GM12878 (cell line): ENCODE results near the gene SELENOV. TPM values are rescaled to one million over a fixed set of nuclear protein-coding genes. Genes with fewer than 3 reads are reported as not detected.

Experiments used
- ATAC-seq: fragments of 200-7000 bp; cut with Tn5 transposase; 3 replicates; pipeline ENCODE4 v1.9.1; 2020; ENCODE audit warnings: mild to moderate bottlenecking, moderate library complexity
- BruUV-seq: library from RNA; stranded (reverse); fragments of 400-500 nt; replicated peaks from 2 replicates; lab custom pipeline; 2021; lab: Mats Ljungman, UMichigan
- CTCF ChIA-PET: fragments of 300-600 bp; sonication (Branson Sonifier 250); formaldehyde crosslinking; extraction: SDS; loops from one replicate; lab custom pipeline; 2021; ENCODE audit warnings: inconsistent platforms; lab: Yijun Ruan, JAX
- POLR2A ChIA-PET: fragments of 350-600 bp; formaldehyde crosslinking; extraction: SDS; loops from one replicate; lab custom pipeline; 2021; ENCODE audit warnings: inconsistent platforms; lab: Charles Lee
- RAD21 ChIA-PET: fragments of 300-600 bp; sonication (Branson Sonifier 250); formaldehyde crosslinking; loops from one replicate; lab custom pipeline; 2023; ENCODE audit warnings: antibody characterized with exemption; ENCODE audit not compliant: unreplicated experiment; lab: Charles Lee
- SMC1A ChIA-PET: fragments of 300-600 bp; sonication (Branson Sonifier 250); formaldehyde crosslinking; loops from one replicate; lab custom pipeline; 2023; ENCODE audit not compliant: unreplicated experiment, uncharacterized antibody; lab: Charles Lee
- DNase-seq: peaks from one replicate; pipeline ENCODE4 v3.0.0-alpha.2; 2011; ENCODE audit warnings: low read depth, low spot score
- FAIRE-seq: peaks from 3 replicates; lab custom pipeline; 2011; peaks lifted over from hg19 to GRCh38; lab: Jason Lieb, UNC
- H2AFZ ChIP-seq: 2 replicates; pipeline ENCODE4 v1.6.0; 2011; ENCODE audit warnings: low read depth, low read length, control low read depth; ENCODE audit not compliant: control insufficient read depth
- H3K27ac ChIP-seq: 2 replicates; pipeline ENCODE4 v1.5.1; 2011; ENCODE audit warnings: control low read depth; ENCODE audit not compliant: control insufficient read depth, insufficient read depth
- H3K27me3 ChIP-seq, 2 experiments: replicated peaks in 1 of 2; 2 replicates each; pipeline versions ENCODE4 v1.6.0 to v1.6.1; 2011; ENCODE audit warnings: low read length in 1 of 2; ENCODE audit not compliant: control insufficient read depth in 2 of 2, insufficient read depth in 2 of 2
- H3K36me3 ChIP-seq, 2 experiments: 2 replicates each; pipeline ENCODE4 v1.5.1; 2011; ENCODE audit warnings: low read length in 1 of 2; ENCODE audit not compliant: control insufficient read depth in 2 of 2, insufficient read depth in 2 of 2
- H3K4me1 ChIP-seq: 2 replicates; pipeline ENCODE4 v1.6.1; 2011; ENCODE audit warnings: mild to moderate bottlenecking, low read length, moderate library complexity, mixed read lengths; ENCODE audit not compliant: control insufficient read depth, insufficient read depth
- H3K4me2 ChIP-seq: 2 replicates; pipeline ENCODE4 v1.6.0; 2011; ENCODE audit warnings: control low read depth; ENCODE audit not compliant: control insufficient read depth, insufficient read depth
- H3K4me3 ChIP-seq: fragments of 200-600 bp; sonication (generic); 2 replicates; pipeline ENCODE4 v1.5.1; 2016
- H3K79me2 ChIP-seq: 2 replicates; pipeline ENCODE4 v1.6.0; 2011; ENCODE audit warnings: low read length; ENCODE audit not compliant: control insufficient read depth, insufficient read depth
- H3K9ac ChIP-seq: 2 replicates; pipeline ENCODE4 v1.8.0; 2011; ENCODE audit warnings: low read length, control low read depth, mixed read lengths; ENCODE audit not compliant: control insufficient read depth, insufficient read depth
- H3K9me3 ChIP-seq: replicated peaks from 3 replicates; pipeline ENCODE4 v1.5.1; 2011; ENCODE audit warnings: mild to moderate bottlenecking, low read length; ENCODE audit not compliant: control insufficient read depth, insufficient read depth
- H4K20me1 ChIP-seq: 2 replicates; pipeline ENCODE4 v1.6.0; 2011; ENCODE audit not compliant: control insufficient read depth, insufficient read depth
- ATF7 ChIP-seq: fragments of 450-650 bp; IDR thresholded peaks from 2 replicates; pipeline ENCODE4 v1.6.1; 2016; ENCODE audit warnings: low read depth, mild to moderate bottlenecking
- BHLHE40 ChIP-seq, 2 experiments: fragments of 450-650 bp in 1 of 2; IDR thresholded peaks; 2 replicates each; pipeline ENCODE4 v1.6.1; 2011 to 2017; ENCODE audit warnings: low read depth in 2 of 2, borderline replicate concordance in 1 of 2, improper control_type of control experiment in 1 of 2, low read length in 1 of 2, mild to moderate bottlenecking in 1 of 2
- CREB1 ChIP-seq: IDR thresholded peaks from 2 replicates; pipeline ENCODE4 v1.6.1; 2012; ENCODE audit warnings: low read depth, mild to moderate bottlenecking, inconsistent platforms
- CREM ChIP-seq: IDR thresholded peaks from 2 replicates; pipeline ENCODE4 v1.6.1; 2014; ENCODE audit warnings: antibody characterized with exemption, low read depth
- CTCF ChIP-seq, 3 experiments: IDR thresholded peaks in 2 of 3; conservative IDR thresholded peaks in 1 of 3; 2 replicates each; pipeline ENCODE4 v1.5.1; 2011; ENCODE audit warnings: low read depth in 3 of 3, low read length in 3 of 3, mild to moderate bottlenecking in 3 of 3, control low read depth in 2 of 3, moderate library complexity in 2 of 3, inconsistent platforms in 1 of 3, mixed read lengths in 1 of 3; ENCODE audit not compliant: control insufficient read depth in 2 of 3, insufficient read depth in 1 of 3; ENCODE audit errors: extremely low read depth in 1 of 3
- E2F4 ChIP-seq: IDR thresholded peaks from 2 replicates; pipeline ENCODE4 v1.6.1; 2012; ENCODE audit warnings: low read depth, low read length, improper control_type of control experiment
- EZH2 ChIP-seq: IDR thresholded peaks from 2 replicates; pipeline ENCODE4 v1.6.1; 2012; ENCODE audit warnings: low read depth, mild to moderate bottlenecking, control low read depth, inconsistent platforms, low read length, borderline replicate concordance; ENCODE audit not compliant: control insufficient read depth
- FOXM1 ChIP-seq: IDR thresholded peaks from 2 replicates; pipeline ENCODE4 v1.6.1; 2012; ENCODE audit warnings: low read depth, mild to moderate bottlenecking, inconsistent platforms, low read length, moderate library complexity
- IKZF1 ChIP-seq: fragments of 450-650 bp; conservative IDR thresholded peaks from 2 replicates; pipeline ENCODE4 v1.6.1; 2017; ENCODE audit warnings: antibody characterized with exemption, mild to moderate bottlenecking
- IKZF2 ChIP-seq, 2 experiments: fragments of 450-650 bp; IDR thresholded peaks; 2 replicates each; pipeline ENCODE4 v1.6.1; 2017; ENCODE audit warnings: mild to moderate bottlenecking in 2 of 2, moderate library complexity in 2 of 2
- KDM1A ChIP-seq: fragments of 200-600 bp; sonication (generic); IDR thresholded peaks from 2 replicates; pipeline ENCODE4 v1.6.1; 2016; ENCODE audit warnings: borderline replicate concordance
- MEF2B ChIP-seq: fragments of 450-650 bp; IDR thresholded peaks from 2 replicates; pipeline ENCODE4 v1.6.1; 2018; ENCODE audit warnings: mild to moderate bottlenecking, moderate library complexity; ENCODE audit not compliant: partially characterized antibody, poor library complexity, severe bottlenecking
- MYB ChIP-seq: fragments of 150-350 bp; IDR thresholded peaks from 2 replicates; pipeline ENCODE4 v1.6.1; 2014; ENCODE audit warnings: mild to moderate bottlenecking, low read depth, low read length, borderline replicate concordance
- NR2F1 ChIP-seq: fragments of 450-650 bp; conservative IDR thresholded peaks from 2 replicates; pipeline ENCODE4 v1.6.1; 2017; ENCODE audit warnings: mild to moderate bottlenecking
- PAX8 ChIP-seq: fragments of 450-650 bp; IDR thresholded peaks from 2 replicates; pipeline ENCODE4 v1.6.1; 2017; ENCODE audit warnings: mild to moderate bottlenecking, moderate library complexity
- POLR2A ChIP-seq: IDR thresholded peaks from 2 replicates; pipeline ENCODE4 v1.6.1; 2011; ENCODE audit warnings: low read depth, mild to moderate bottlenecking, low read length
- RCOR1 ChIP-seq: conservative IDR thresholded peaks from 2 replicates; pipeline ENCODE4 v1.6.1; 2012; ENCODE audit warnings: low read depth, low read length, improper control_type of control experiment
- TCF12 ChIP-seq: IDR thresholded peaks from 2 replicates; pipeline ENCODE4 v1.6.1; 2011; ENCODE audit warnings: low read depth, mild to moderate bottlenecking, low read length
- WRNIP1 ChIP-seq: IDR thresholded peaks from 2 replicates; pipeline ENCODE4 v1.6.1; 2011; ENCODE audit warnings: low read depth, low read length, improper control_type of control experiment, borderline replicate concordance
- WGBS: methylation state at CpG from one replicate; pipeline ENCODE4 v1.1.6; 2016; ENCODE audit warnings: low lambda C conversion rate; ENCODE audit not compliant: insufficient replicate concordance, insufficient coverage; ENCODE audit errors: missing lambda C conversion rate; 5-methylcytosine and 5-hydroxymethylcytosine counted together
- in situ Hi-C: fragments of 300-500 bp; cut with MboI; formaldehyde crosslinking; loops from 9 replicates; pipeline ENCODE4 v1.14.3; 2018; ENCODE audit warnings: mixed read lengths
- intact Hi-C: fragments of 100-400 bp; cut with micrococcal nuclease; formaldehyde crosslinking; loops from one replicate; pipeline ENCODE4 v1.14.2; 2022; ENCODE audit not compliant: unreplicated experiment
- polyA plus RNA-seq, 11 experiments: library from polyadenylated mRNA; depleted of rRNA in 4 of 11; unstranded in 6 of 11; stranded (reverse) in 5 of 11; fragments of >200 nt; fragmentation: Nextera tagmentation in 4 of 11; fragmentation: Illumina TruSeq in 1 of 11; extraction: Ambion mirVana in 4 of 11; extraction: Trizol in 1 of 11; gene quantifications; 1 replicate in 1 of 11; 2 replicates in 10 of 11; pipeline versions ENCODE4 v1.2.1 to v1.2.3, GENCODE V29; 2011 to 2016; ENCODE audit warnings: inconsistent platforms in 2 of 11, missing spikeins in 2 of 11, low read depth in 1 of 11
- total RNA-seq, 4 experiments: library from RNA; depleted of rRNA in 3 of 4; stranded (reverse); fragments of >200 nt in 3 of 4; fragmentation: Illumina TruSeq in 1 of 4; extraction: Trizol in 1 of 4; gene quantifications; 2 replicates each; pipeline versions ENCODE4 v1.2.1 to v1.2.3, GENCODE V29; 2013 to 2021

The SELENOV gene
- total and polyA plus RNA-seq, 10 of the 15 experiments (the other 5 are each of a cell fraction or from before 2014, with no cell fraction given) = not detected

GRCh38 chr19:39496063-39496462, 18.9 kb upstream of the SELENOV start (continued):
- TF ChIP-seq CREB1 (no peak), POLR2A (no peak), PAX8 (no peak), MYB (no peak), EZH2 (no peak), ATF7 (no peak), MEF2B (no peak), WRNIP1 (no peak), E2F4 (no peak), TCF12 (no peak), KDM1A (no peak), CREM (no peak)

- no TSS peak for BruUV-seq
- peak overlapping the region; percentile 89; the same call in 1 of the 2 replicates for H3K4me2 ChIP-seq
These were observed 17.3 kb upstream of the SELENOV start for GRCh38 chr19:39497701-39497995.

More at GRCh38 chr19:39497701-39497995, 17.3 kb upstream of the SELENOV start:
- intact Hi-C loops = loop anchor here (5.0 kb wide), 1 partner anchor 50 kb away; the partner anchor contains the start of gene SUPT5H
- Histone ChIP-seq H2AFZ (no peak overlapping the region), H3K4me1 (peaks cover 10% of the 10 kb centered on the region), H3K9me3 (no peaks in the 10 kb centered on the region; the same call in 2 of the 3 replicates)
- WGBS = 1% methylated on average over 7 of the region's 7 CpGs
- TF ChIP-seq IKZF1 = peak; percentile 72
- TF ChIP-seq BHLHE40 (IDR thresholded peaks at IDR 0.05; ENCODE audit: borderline replicate concordance in 1 of 2, low read depth in 2 of 2, low read length in 1 of 2) = 0 out of 4 replicates have a peak, but pooled peaks of 1 of the 2 experiments have one; percentile 12
- TF ChIP-seq FOXM1 = no peak
- peak; percentile 26; the same call in 1 of the 2 replicates for TF ChIP-seq NR2F1
- peak in 1 of 2 experiments; percentile 41; a peak in 1 of 4 replicates for TF ChIP-seq IKZF2 (IDR thresholded peaks at IDR 0.05)
- TF ChIP-seq RCOR1 = no peak
- TF ChIP-seq CTCF (IDR thresholded peaks at IDR 0.05 in 2 of 3, conservative IDR thresholded peaks at IDR 0.05 in 1 of 3; ENCODE audit: control insufficient read depth in 2 of 3, extremely low read depth in 1 of 3, insufficient read depth in 1 of 3, low read depth in 3 of 3, low read length in 3 of 3) = 0 out of 6 replicates have a peak, but pooled peaks of 1 of the 3 experiments have one; percentile 29
- TF ChIP-seq, all 136 proteins: peak for 5
- DNase-seq = no peak
- H4K20me1 ChIP-seq = no peaks in the 10 kb centered on the region
- H3K9ac ChIP-seq = no peak overlapping the region
- POLR2A ChIA-PET = interaction anchor here (0.7 to 1.2 kb wide), 3 partner anchors 29 to 93 kb away, joined by 3 to 5 read pairs (median 4); no protein-coding TSS in a partner anchor
- H3K4me3 ChIP-seq = no peak overlapping the region
- H3K27me3 ChIP-seq = peaks cover 0 to 19% of the 10 kb centered on the region in 2 experiments; a peak in 2 of 4 replicates
- no peak for ATAC-seq
- H3K79me2 ChIP-seq = no peaks in the 10 kb centered on the region
- H3K27ac ChIP-seq = no peak overlapping the region
- no peaks in the 10 kb centered on the region for H3K36me3 ChIP-seq
- CTCF ChIA-PET = interaction anchor here (0.6 to 2.9 kb wide), 16 partner anchors 11 to 399 kb away, joined by 3 to 19 read pairs (median 4); partner anchors contain the start of genes EID2B and PLEKHG2
- in situ Hi-C loops = no loop called here
- FAIRE-seq = no peak
- SMC1A ChIA-PET = interaction anchor here (0.6 to 3.0 kb wide), 11 partner anchors 14 to 107 kb away, joined by 3 to 11 read pairs (median 3); partner anchors contain the start of genes EID2B, MED29, PAF1 and RPS16
- RAD21 ChIA-PET = interaction anchor here (0.6 to 2.2 kb wide), 7 partner anchors 14 to 99 kb away, joined by 3 to 13 read pairs (median 4); partner anchors contain the start of gene EID2B
